ENCODE results near the gene ASAH2.

Gene ASAH2

GRCh38 chr10:50221470-50221869 is 29.8 kb downstream of the ASAH2 start:
- no peaks in the 10 kb centered on the region for H3K4me1 Mint-ChIP-seq
- H3K36me3 Mint-ChIP-seq (ENCODE audit: low read depth): no peaks in the 10 kb centered on the region
- no peak overlapping the region for H3K4me3 Mint-ChIP-seq
- no peak overlapping the region for H3K27ac Mint-ChIP-seq
- peaks cover 2% of the 10 kb centered on the region for H3K9me3 Mint-ChIP-seq
- H3K27me3 Mint-ChIP-seq (ENCODE audit: low read depth): no peaks in the 10 kb centered on the region
- TF ChIP-seq, protein P1, sequence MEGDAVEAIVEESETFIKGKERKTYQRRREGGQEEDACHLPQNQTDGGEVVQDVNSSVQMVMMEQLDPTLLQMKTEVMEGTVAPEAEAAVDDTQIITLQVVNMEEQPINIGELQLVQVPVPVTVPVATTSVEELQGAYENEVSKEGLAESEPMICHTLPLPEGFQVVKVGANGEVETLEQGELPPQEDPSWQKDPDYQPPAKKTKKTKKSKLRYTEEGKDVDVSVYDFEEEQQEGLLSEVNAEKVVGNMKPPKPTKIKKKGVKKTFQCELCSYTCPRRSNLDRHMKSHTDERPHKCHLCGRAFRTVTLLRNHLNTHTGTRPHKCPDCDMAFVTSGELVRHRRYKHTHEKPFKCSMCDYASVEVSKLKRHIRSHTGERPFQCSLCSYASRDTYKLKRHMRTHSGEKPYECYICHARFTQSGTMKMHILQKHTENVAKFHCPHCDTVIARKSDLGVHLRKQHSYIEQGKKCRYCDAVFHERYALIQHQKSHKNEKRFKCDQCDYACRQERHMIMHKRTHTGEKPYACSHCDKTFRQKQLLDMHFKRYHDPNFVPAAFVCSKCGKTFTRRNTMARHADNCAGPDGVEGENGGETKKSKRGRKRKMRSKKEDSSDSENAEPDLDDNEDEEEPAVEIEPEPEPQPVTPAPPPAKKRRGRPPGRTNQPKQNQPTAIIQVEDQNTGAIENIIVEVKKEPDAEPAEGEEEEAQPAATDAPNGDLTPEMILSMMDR (IDR thresholded peaks at IDR 0.05; ENCODE audit: unreplicated experiment in 3 of 3): no peak

DNA sequence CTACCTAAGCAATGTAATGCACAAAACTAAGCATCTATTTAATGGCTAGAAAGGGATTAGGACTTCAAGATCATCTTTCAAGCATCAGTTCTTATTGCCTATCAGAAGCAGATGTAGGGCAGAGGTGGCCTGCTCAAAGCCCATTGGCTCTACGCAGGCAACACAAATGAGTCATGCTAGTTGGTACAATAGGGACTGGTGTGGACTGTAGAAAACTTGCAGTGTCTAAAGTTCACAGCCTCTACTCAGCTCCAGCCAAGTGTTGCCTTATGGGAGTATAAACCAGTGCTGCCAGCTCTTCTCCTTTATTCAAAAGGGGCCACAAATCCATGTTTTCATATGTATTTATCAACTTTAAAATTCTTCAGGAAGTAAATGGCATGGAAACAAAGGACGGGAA is 31.7 kb downstream of the ASAH2 start:
- no peak overlapping the region for H3K4me3 Mint-ChIP-seq
- H3K27me3 Mint-ChIP-seq (ENCODE audit: low read depth): no peaks in the 10 kb centered on the region
- TF ChIP-seq, protein P1 (IDR thresholded peaks at IDR 0.05; ENCODE audit: unreplicated experiment in 3 of 3): no peak
- H3K36me3 Mint-ChIP-seq (ENCODE audit: low read depth): no peaks in the 10 kb centered on the region
- no peak overlapping the region for H3K27ac Mint-ChIP-seq
- H3K4me1 Mint-ChIP-seq: no peaks in the 10 kb centered on the region
- peaks cover 10% of the 10 kb centered on the region for H3K9me3 Mint-ChIP-seq

DNA sequence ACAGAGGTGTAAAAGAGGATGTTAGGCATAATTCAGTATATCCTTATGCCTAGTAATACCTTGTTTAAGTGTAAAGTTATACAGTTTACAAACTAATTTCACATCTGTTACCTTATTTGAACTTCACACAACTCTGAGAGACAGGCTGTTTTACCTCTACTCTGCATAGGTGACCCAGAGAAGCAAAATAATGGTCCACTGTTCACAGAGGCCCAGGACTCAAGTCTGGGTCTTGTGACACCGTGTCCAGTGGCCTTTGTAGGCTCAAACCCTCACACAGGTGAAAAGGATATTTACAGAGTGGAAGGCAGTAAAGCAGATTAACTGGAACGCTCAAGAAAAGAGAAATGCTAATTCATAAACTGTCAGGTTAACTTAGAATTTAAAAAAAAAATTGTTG is 32.1 kb downstream of the ASAH2 start:
- TF ChIP-seq, protein P1 (IDR thresholded peaks at IDR 0.05; ENCODE audit: unreplicated experiment in 3 of 3): no peak
- H3K9me3 Mint-ChIP-seq: peaks cover 10% of the 10 kb centered on the region
- no peak overlapping the region for H3K27ac Mint-ChIP-seq
- H3K4me3 Mint-ChIP-seq: no peak overlapping the region
- H3K36me3 Mint-ChIP-seq (ENCODE audit: low read depth): no peaks in the 10 kb centered on the region
- no peaks in the 10 kb centered on the region for H3K27me3 Mint-ChIP-seq (ENCODE audit: low read depth)
- H3K4me1 Mint-ChIP-seq: no peaks in the 10 kb centered on the region

DNA sequence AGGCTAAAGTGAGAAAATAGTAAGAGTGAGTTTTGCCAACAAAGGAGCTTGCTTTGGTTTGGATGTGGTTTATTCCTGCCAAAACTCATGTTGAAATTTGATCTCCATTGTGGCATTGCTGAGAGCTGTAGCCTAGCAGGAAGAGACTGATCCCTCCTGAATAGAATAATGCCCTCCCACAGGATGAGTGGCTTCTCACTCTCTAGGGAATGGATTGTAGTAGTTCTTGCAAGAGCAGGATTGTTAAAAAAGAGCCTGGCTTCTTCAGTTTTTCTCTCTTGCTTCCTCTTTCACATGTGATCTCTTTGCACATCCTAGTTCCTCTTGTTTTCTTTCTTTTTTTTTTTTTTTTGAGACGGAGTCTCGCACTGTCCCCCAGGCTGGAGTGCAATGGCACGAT is 34.4 kb downstream of the ASAH2 start:
- Mint-ChIP-seq H3K27ac (peak overlapping the region in 1 of 3 experiments; percentile 33), H3K4me1 (no peaks in the 10 kb centered on the region)

DNA sequence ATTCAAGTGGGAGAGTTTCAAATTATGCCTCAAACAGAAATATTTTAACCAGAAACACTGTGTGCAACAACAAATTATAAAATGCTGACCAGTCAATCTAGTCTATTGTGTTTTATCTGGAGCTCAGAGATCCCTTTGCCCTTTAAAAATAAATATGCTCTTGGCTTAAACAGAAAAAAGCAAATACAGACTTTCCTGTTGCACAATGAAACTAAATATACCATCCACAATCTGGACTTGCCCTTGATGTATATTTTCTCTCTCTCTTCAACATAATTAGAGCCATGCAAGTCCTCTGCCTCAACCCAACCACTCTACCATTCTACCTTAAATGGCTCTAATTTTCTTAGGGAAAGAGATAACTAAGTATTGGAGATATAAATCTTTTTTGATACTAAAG is 34.9 kb downstream of the ASAH2 start:
- Mint-ChIP-seq H3K4me3 (no peak overlapping the region), H3K27ac (peak overlapping the region in 1 of 3 experiments; percentile 33), H3K9me3 (peaks cover 10% of the 10 kb centered on the region), H3K4me1 (no peaks in the 10 kb centered on the region), H3K36me3 (ENCODE audit: low read depth) (no peaks in the 10 kb centered on the region), H3K27me3 (ENCODE audit: low read depth) (no peaks in the 10 kb centered on the region)
- TF ChIP-seq, protein P1 (IDR thresholded peaks at IDR 0.05; ENCODE audit: unreplicated experiment in 3 of 3): no peak

More for the DNA sequence above, 34.4 kb downstream of the ASAH2 start:
- Mint-ChIP-seq H3K36me3 (ENCODE audit: low read depth) (no peaks in the 10 kb centered on the region), H3K9me3 (peaks cover 10% of the 10 kb centered on the region), H3K27me3 (ENCODE audit: low read depth) (no peaks in the 10 kb centered on the region), H3K4me3 (no peak overlapping the region)
- TF ChIP-seq, protein P1 (IDR thresholded peaks at IDR 0.05; ENCODE audit: unreplicated experiment in 3 of 3): no peak

DNA sequence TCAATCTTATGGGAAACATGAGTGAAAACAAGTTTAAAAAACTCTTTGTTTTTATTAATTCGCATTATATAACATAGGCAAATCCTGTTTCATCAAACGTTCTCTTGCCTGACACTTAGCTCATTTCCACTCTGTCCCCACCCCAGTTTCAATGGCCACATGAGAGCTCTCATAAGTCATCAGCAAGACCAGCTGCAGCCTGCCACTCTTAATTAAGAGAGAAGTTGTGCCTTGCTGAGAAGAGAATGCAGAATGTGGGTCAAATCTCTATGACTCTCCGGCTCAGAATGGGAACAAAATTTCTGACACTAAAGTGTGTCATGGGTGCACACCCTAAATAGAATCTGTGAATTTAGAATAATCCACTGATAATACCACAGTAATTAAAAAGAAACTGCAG is 39.6 kb downstream of the ASAH2 start:
- H3K4me1 Mint-ChIP-seq: no peaks in the 10 kb centered on the region
- no peak overlapping the region for H3K27ac Mint-ChIP-seq
- TF ChIP-seq, protein P1 (IDR thresholded peaks at IDR 0.05; ENCODE audit: unreplicated experiment in 3 of 3): no peak
- H3K27me3 Mint-ChIP-seq (ENCODE audit: low read depth): no peaks in the 10 kb centered on the region
- H3K9me3 Mint-ChIP-seq: peaks cover 10% of the 10 kb centered on the region
- H3K36me3 Mint-ChIP-seq (ENCODE audit: low read depth): no peaks in the 10 kb centered on the region
- no peak overlapping the region for H3K4me3 Mint-ChIP-seq

Measured in nephron (organoid).